DMS53 treated with DMSO at 0.1 percent for 48 hours (cell line): ENCODE results near the gene CASZ1.

ENCODE experiments used
- DNase-seq: peaks from one replicate; lab custom pipeline; 2025; ENCODE audit not compliant: unreplicated experiment; lab: John Stamatoyannopoulos, UW

The CASZ1 gene

GRCh38 chr1:10800778-10801177 is 4.3 kb upstream of the CASZ1 start:
- no peak for DNase-seq

- no peak for DNase-seq
Observed at GRCh38 chr1:10799726-10800125, 3.3 kb upstream of the CASZ1 start.

GRCh38 chr1:10795276-10796021 is 997 bp downstream of the CASZ1 start:
- DNase-seq = no peak

DNA sequence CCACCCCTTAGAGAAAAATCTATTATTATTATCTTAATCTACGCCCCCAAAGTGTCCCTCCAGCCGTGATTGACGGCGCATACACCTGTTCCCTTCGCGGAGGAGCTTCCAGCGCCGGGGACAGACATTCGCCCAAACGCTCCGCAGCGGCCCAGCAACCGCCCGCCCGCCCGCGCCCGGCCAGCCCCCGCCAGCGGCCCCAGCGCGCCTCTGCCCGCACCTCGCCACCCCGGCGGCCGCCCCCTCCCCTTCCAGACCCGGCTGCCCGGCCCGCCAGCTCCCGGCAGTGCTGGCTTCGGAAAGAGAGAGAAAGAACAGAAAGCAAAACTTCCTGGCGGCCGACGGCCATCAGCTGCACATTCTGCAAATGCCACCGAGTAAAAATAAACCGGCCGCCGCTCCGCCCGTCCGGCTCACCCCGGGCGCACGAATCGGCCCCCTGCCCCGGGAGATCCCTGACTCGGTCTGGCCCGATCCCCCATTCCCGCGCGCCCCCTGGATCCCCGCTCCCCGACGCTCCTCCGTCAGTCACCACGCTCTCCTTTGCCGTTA is 1.6 kb downstream of the CASZ1 start:
- no peak for DNase-seq

GRCh38 chr1:10793129-10793651 is 3.3 kb downstream of the CASZ1 start:
- peak; percentile 19 for DNase-seq

DNA sequence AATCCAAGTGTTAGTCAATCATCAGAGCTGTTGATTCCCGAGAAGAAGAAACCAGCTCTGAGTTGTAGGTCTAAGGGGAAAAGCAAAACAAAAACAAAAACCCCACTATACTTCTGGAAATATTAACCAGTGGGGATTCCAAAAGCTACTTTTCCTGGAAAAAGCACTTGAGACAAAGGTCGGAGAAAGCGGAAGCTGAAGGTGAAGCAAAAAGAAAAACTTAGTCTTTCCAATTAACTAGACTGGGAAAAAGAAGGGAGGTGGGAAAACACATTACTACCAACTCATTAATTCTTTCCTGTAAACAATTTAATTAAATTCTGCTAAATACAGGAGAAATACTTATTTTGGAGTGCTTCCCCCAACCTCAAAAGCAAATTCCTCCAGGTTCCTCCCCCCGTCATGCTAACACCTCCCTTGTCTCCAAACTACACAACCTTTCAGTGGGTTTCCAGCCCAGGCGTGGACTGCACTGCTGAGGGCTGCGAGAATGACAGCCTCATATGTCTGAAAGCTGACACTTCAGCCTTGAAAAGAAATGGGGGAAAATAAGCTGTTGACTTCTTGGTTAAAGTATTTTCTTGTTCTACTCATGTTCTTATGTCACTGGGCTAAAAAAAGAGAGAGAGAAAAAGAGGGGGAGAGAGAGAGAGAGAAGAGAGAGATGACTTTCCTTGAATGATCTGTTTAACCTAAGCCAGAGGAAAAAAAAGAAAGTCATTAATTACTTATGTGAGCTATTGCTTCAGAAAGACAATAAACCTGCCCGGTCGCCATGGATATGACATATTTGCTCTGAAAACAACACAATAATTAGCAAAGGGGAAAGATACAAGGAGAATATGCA is 5.1 kb downstream of the CASZ1 start:
- DNase-seq = no peak

- no peak for DNase-seq
Observed at GRCh38 chr1:10789803-10790702, 6.4 kb downstream of the CASZ1 start.

- DNase-seq = no peak
Observed at GRCh38 chr1:10789047-10789791, 7.2 kb downstream of the CASZ1 start.

DNA sequence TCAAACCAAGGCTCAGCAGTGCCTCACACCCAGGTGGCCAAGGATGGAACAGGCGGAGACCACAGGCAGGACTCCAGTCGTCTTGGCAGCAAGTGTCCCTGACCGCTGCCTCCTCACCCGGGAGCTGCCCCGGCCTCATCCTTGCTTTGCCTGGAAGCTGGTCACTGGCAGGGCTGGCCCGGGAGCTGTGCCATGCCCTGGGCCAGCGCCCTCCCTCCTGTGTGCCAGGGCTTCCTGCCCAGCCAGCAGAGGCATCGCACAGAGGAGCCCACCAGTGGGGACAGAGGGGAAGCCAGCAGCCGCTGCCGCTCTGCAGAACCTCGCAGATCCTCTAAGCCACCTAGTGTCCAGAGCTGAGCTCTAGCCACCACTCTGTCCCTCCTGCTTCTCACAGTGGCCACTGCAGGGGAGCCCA is 7.8 kb downstream of the CASZ1 start:
- DNase-seq = no peak

DNA sequence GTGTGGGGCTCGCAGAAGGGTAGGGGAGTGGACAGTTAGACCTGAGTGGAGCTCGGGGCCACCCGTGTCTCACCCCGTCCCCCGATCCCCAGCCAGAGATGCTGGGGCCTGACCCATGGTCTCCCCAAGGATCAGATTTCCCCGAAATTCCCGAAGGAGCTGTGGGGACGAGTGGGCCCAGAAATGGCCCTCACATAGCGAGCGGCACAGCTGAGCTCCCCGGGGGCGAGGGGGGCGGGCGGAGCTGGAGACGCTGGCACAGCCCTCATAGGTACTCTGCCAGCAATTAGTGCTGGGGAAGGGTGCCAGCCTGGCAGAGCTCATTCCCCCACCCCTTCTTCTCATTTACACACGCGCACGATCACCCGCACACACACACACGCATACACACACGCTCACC is 9.2 kb downstream of the CASZ1 start:
- no peak for DNase-seq

GRCh38 chr1:10785728-10786638 is 10.5 kb downstream of the CASZ1 start:
- no peak for DNase-seq

DNA sequence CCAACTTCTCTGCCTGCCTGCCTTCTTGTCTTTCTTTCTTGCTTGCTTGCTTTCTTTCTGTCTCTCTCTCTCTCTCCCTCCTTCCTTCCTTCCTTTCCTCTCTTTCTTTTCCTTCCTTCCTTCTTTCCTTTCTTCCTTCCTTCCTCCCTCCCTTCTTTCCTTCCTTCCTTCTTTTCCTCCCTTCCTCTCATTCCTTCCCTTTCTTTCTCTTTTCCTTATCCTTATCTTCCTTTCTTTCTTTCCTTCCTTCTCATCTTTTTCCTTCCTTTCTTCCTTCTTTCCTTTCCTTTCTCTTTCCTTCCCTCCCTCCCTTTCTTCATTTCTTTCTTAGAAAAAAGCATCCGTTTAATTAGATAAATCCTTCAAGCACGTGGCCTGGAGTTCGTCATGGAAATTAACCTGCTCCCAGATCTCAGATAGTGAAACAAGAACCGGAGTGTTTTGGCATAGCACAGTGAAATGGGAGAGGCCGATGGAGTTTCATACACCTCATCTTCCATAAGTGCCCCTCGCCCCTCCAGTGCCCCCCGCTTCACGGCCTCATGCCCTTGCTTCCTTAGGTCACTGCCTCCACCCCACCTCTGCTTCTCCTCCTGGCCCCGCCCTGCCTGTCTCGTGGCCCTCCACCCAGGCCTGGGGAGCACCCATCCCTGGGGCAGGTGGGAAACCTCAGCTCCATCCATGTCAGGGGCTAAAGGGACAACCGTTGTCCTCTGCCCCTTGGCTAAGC is 11.3 kb downstream of the CASZ1 start:
- no peak for DNase-seq

DNA sequence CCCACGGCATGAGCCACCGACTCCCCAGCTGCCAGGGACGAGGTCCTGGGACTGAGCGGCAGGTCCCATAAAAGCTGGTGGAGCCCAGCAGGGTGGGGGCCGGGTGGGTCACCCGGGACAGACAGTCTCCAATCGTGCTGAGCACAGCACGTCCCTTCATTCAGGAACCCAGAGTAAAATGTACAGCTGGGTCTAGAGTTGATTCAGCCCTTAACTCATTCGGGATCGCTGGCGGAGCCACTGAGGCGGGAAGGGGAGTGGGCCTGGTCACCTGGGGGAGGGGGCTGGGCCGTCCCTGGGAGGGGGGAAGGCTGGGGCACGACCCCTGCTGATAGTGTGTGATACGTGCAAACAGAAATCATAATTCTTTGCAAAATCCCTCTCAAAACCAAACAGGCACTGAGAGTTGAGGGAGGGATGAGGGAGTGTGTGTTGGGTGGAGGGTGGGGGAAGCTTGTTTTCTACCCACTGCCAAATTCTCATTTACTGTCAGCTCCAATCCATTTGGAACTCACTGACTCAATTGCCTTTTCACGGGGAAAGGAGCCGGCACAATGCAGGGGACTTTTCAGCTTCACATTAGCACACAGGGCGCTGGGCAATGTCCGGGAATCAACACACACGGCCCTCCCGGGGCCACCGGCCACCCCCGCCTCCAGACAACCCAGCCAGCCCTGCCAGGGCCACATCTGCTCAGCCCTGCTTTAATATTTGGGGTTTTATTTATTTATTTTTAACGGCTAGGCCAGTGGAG is 13.8 kb downstream of the CASZ1 start:
- no peak for DNase-seq

GRCh38 chr1:10781137-10781536 is 15.3 kb downstream of the CASZ1 start:
- DNase-seq = no peak

- no peak for DNase-seq
Observed at GRCh38 chr1:10779841-10780240, 16.6 kb downstream of the CASZ1 start.

DNA sequence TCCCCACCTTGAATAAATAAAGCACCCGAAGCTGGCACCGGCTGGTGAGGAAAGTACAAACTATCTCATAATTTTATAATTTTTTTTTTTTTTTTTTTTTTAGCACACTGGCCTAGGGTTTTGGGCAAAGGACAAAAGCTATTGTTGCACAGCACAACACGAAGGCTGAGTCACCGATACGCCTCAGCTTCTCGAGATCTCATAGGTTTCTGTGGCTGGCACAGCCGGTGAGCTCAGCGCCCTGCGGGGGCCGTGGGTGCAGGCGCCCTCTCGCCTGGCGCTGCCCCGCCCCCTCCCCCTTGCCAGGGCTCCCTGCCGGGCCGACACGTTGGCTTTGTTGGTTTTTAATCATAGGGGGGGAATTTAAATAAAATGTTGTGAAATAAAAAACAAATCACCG is 17.2 kb downstream of the CASZ1 start:
- peak; percentile 61 for DNase-seq

- no peak for DNase-seq
Observed at GRCh38 chr1:10778640-10779039, 17.8 kb downstream of the CASZ1 start.
